ENCODE measurements around the gene RIMBP2.

DNA sequence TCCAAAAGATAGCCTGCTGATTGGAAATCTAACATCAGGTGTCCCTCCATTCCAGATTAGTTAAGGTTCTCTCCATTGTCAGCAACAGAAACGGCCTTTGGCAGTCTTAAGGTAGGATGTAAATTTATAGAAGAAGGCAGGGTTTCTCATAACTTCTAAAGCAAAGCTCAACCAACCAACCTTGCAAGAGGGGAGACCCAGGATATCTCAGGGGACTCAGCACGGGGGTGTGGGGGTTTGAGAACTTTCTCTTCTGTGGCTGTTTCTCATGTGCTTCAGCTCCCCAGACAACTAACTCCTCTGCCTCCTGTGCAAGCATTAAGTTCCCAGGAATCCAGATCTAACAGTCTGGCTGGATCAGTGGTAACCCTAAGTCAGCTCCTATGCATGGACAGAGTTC is 148.1 kb downstream of the RIMBP2 start:
- TF ChIP-seq, protein P1, sequence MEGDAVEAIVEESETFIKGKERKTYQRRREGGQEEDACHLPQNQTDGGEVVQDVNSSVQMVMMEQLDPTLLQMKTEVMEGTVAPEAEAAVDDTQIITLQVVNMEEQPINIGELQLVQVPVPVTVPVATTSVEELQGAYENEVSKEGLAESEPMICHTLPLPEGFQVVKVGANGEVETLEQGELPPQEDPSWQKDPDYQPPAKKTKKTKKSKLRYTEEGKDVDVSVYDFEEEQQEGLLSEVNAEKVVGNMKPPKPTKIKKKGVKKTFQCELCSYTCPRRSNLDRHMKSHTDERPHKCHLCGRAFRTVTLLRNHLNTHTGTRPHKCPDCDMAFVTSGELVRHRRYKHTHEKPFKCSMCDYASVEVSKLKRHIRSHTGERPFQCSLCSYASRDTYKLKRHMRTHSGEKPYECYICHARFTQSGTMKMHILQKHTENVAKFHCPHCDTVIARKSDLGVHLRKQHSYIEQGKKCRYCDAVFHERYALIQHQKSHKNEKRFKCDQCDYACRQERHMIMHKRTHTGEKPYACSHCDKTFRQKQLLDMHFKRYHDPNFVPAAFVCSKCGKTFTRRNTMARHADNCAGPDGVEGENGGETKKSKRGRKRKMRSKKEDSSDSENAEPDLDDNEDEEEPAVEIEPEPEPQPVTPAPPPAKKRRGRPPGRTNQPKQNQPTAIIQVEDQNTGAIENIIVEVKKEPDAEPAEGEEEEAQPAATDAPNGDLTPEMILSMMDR (IDR thresholded peaks at IDR 0.05; ENCODE audit: borderline replicate concordance, extremely low read depth, low read length, poor library complexity, severe bottlenecking): no peak
- no peak for TF ChIP-seq EZH2 (IDR thresholded peaks at IDR 0.05; ENCODE audit: borderline replicate concordance, low read depth, low read length, severe bottlenecking)
